SK-N-SH (cell line): ENCODE data around the gene FSHR. TPM values are rescaled to one million over a fixed set of nuclear protein-coding genes. Genes with fewer than 3 reads are reported as not detected.

Experiments
- CTCF ChIA-PET: fragments of 300-600, 350-600 bp; formaldehyde crosslinking; extraction: SDS; loops from one replicate; lab custom pipeline; 2021; lab: Yijun Ruan, JAX
- POLR2A ChIA-PET: fragments of 350-600 bp; sonication (Branson Sonifier 250); formaldehyde crosslinking; extraction: SDS; loops from one replicate; lab custom pipeline; 2020; ENCODE audit warnings: antibody characterized with exemption, inconsistent platforms; lab: Yijun Ruan, JAX
- DNase-seq: peaks from one replicate; pipeline ENCODE4 v3.0.0; 2012
- H2AFZ ChIP-seq: fragments of 200-600 bp; sonication (generic); 2 replicates; pipeline ENCODE4 v1.8.1; 2016; ENCODE audit warnings: antibody characterized with exemption, mild to moderate bottlenecking, low read depth
- H3F3A ChIP-seq: fragments of 200-600 bp; sonication (generic); replicated peaks from 2 replicates; pipeline ENCODE3; 2016; ENCODE audit warnings: antibody characterized with exemption, mild to moderate bottlenecking; ENCODE audit not compliant: insufficient read depth
- H3K27ac ChIP-seq, 2 experiments: fragments of 200-500 bp in 1 of 2; fragments of 200-600 bp in 1 of 2; sonication (Bioruptor generic) in 1 of 2; sonication (generic), shearing (Covaris generic) in 1 of 2; 2 replicates each; pipeline versions ENCODE4 v1.5.1 to v1.6.1; 2014 to 2016; ENCODE audit warnings: low read depth in 2 of 2, inconsistent platforms in 1 of 2, low read length in 1 of 2, mild to moderate bottlenecking in 1 of 2, mixed read lengths in 1 of 2
- H3K27me3 ChIP-seq: fragments of 200-600 bp; sonication (generic), shearing (Covaris generic); 2 replicates; pipeline ENCODE4 v1.6.1; 2016; ENCODE audit warnings: mixed run types; ENCODE audit not compliant: insufficient read depth
- H3K36me3 ChIP-seq, 2 experiments: fragments of 200-500 bp in 1 of 2; fragments of 200-600 bp in 1 of 2; sonication (Bioruptor generic) in 1 of 2; sonication (generic) in 1 of 2; replicated peaks in 1 of 2; 2 replicates each; pipeline versions ENCODE3 to v1.5.1; 2014 to 2016; ENCODE audit warnings: low read length in 1 of 2, mild to moderate bottlenecking in 1 of 2; ENCODE audit not compliant: insufficient read depth in 2 of 2, control insufficient read depth in 1 of 2
- H3K4me1 ChIP-seq, 2 experiments: fragments of 200-500 bp in 1 of 2; fragments of 200-600 bp in 1 of 2; sonication (Bioruptor generic) in 1 of 2; sonication (generic), shearing (Covaris generic) in 1 of 2; 2 replicates each; pipeline versions ENCODE4 v1.5.1 to v1.6.1; 2014 to 2016; ENCODE audit warnings: low read depth in 1 of 2, low read length in 1 of 2, mixed run types in 1 of 2; ENCODE audit not compliant: insufficient read depth in 2 of 2, control insufficient read depth in 1 of 2
- H3K4me2 ChIP-seq: fragments of 200-600 bp; sonication (generic), shearing (Covaris generic); 2 replicates; pipeline ENCODE4 v1.6.1; 2017; ENCODE audit warnings: mixed run types
- H3K4me3 ChIP-seq, 2 experiments: fragments of 200-500 bp in 1 of 2; fragments of 200-600 bp in 1 of 2; sonication (Bioruptor generic) in 1 of 2; sonication (generic), shearing (Covaris generic) in 1 of 2; 2 replicates each; pipeline versions ENCODE4 v1.5.1 to v1.8.1; 2014 to 2016; ENCODE audit warnings: low read depth in 2 of 2, inconsistent platforms in 1 of 2, low read length in 1 of 2, mild to moderate bottlenecking in 1 of 2, mixed read lengths in 1 of 2, moderate library complexity in 1 of 2
- H3K79me2 ChIP-seq: fragments of 200-600 bp; sonication (generic); 2 replicates; pipeline ENCODE4 v1.8.1; 2017; ENCODE audit warnings: mild to moderate bottlenecking; ENCODE audit not compliant: insufficient read depth
- H3K9ac ChIP-seq: fragments of 200-600 bp; sonication (generic); 2 replicates; pipeline ENCODE4 v1.6.1; 2017; ENCODE audit warnings: mixed run types
- H3K9me2 ChIP-seq: fragments of 200-600 bp; sonication (generic); 2 replicates; pipeline ENCODE4 v1.6.1; 2017; ENCODE audit warnings: mixed run types
- H3K9me3 ChIP-seq: fragments of 200-600 bp; sonication (generic); 2 replicates; pipeline ENCODE4 v1.6.1; 2017; ENCODE audit warnings: mixed run types, mild to moderate bottlenecking, moderate library complexity
- H4K20me1 ChIP-seq: fragments of 200-600 bp; sonication (generic); 2 replicates; pipeline ENCODE4 v1.6.1; 2017; ENCODE audit warnings: mild to moderate bottlenecking, mixed run types; ENCODE audit not compliant: insufficient read depth
- CHD2 ChIP-seq: fragments of 150-350 bp; IDR thresholded peaks from 2 replicates; pipeline ENCODE4 v1.6.1; 2018; ENCODE audit warnings: low read length; ENCODE audit not compliant: partially characterized antibody
- EP300 ChIP-seq, 2 experiments: IDR thresholded peaks; 2 replicates each; pipeline versions ENCODE4 v1.4.0 to v1.6.1; 2012; ENCODE audit warnings: borderline replicate concordance in 1 of 2, low read depth in 1 of 2, low read length in 1 of 2
- EZH2phosphoT487 ChIP-seq: fragments of 200-600 bp; sonication (generic); IDR thresholded peaks from 2 replicates; pipeline ENCODE4 v1.6.1; 2017; ENCODE audit warnings: low read depth, mixed run types, mild to moderate bottlenecking, antibody characterized with exemption, moderate library complexity, borderline replicate concordance
- FOSL2 ChIP-seq: IDR thresholded peaks from 2 replicates; pipeline ENCODE4 v1.4.0; 2012; ENCODE audit warnings: low read depth, mild to moderate bottlenecking, moderate library complexity, borderline replicate concordance
- FOXM1 ChIP-seq: IDR thresholded peaks from 2 replicates; pipeline ENCODE4 v1.4.0; 2012; ENCODE audit warnings: low read depth, mild to moderate bottlenecking
- GATA2 ChIP-seq: sonication (generic); formaldehyde crosslinking; IDR thresholded peaks from 2 replicates; pipeline ENCODE4 v1.5.0; 2020; ENCODE audit warnings: mild to moderate bottlenecking, missing genetic modification reagents
- JUND ChIP-seq: IDR thresholded peaks from 2 replicates; pipeline ENCODE4 v1.4.0; 2012
- MEF2A ChIP-seq: IDR thresholded peaks from 2 replicates; pipeline ENCODE4 v1.4.0; 2012; ENCODE audit warnings: low read depth, borderline replicate concordance
- MXI1 ChIP-seq: IDR thresholded peaks from 2 replicates; pipeline ENCODE4 v1.6.1; 2012; ENCODE audit warnings: mild to moderate bottlenecking, low read depth, low read length, improper control_type of control experiment
- NRF1 ChIP-seq: IDR thresholded peaks from 2 replicates; pipeline ENCODE4 v1.6.1; 2012; ENCODE audit warnings: low read depth, mild to moderate bottlenecking, low read length
- RFX5 ChIP-seq: IDR thresholded peaks from 2 replicates; pipeline ENCODE4 v1.6.1; 2012; ENCODE audit warnings: mild to moderate bottlenecking, improper control_type of control experiment, low read length
- RXRA ChIP-seq: IDR thresholded peaks from 2 replicates; pipeline ENCODE4 v1.4.0; 2012; ENCODE audit warnings: low read depth, mild to moderate bottlenecking, borderline replicate concordance
- SMC3 ChIP-seq: IDR thresholded peaks from 2 replicates; pipeline ENCODE4 v1.6.1; 2012; ENCODE audit warnings: low read depth, low read length, improper control_type of control experiment
- YY1 ChIP-seq: IDR thresholded peaks from 2 replicates; pipeline ENCODE4 v1.4.0; 2012; ENCODE audit warnings: low read depth, mild to moderate bottlenecking
- WGBS: methylation state at CpG from one replicate; pipeline ENCODE4 v1.1.6; 2017; ENCODE audit warnings: low lambda C conversion rate; 5-methylcytosine and 5-hydroxymethylcytosine counted together
- polyA plus RNA-seq, 3 experiments: library from polyadenylated mRNA; depleted of rRNA; stranded (reverse); fragments of >200 nt; gene quantifications; 2 replicates each; pipeline ENCODE4 v1.2.3, GENCODE V29; 2012
- TF ChIP-seq, protein P1 (sequence below): IDR thresholded peaks from 2 replicates; pipeline ENCODE4 v1.4.0; 2012; ENCODE audit warnings: low read depth
- TF ChIP-seq, protein P2 (sequence below): IDR thresholded peaks from 2 replicates; pipeline ENCODE4; 2012
- TF ChIP-seq, protein P3 (sequence below): IDR thresholded peaks from 2 replicates; pipeline ENCODE4 v1.4.0; 2012; ENCODE audit warnings: low read depth, borderline replicate concordance
- TF ChIP-seq, protein P4 (sequence below): IDR thresholded peaks from 2 replicates; pipeline ENCODE4 v1.6.1; 2012; ENCODE audit warnings: mild to moderate bottlenecking, low read depth, low read length, moderate library complexity

Gene FSHR
- polyA plus RNA-seq, 1 of the 3 experiments (the other 2 are of a cell fraction) = not detected

DNA sequence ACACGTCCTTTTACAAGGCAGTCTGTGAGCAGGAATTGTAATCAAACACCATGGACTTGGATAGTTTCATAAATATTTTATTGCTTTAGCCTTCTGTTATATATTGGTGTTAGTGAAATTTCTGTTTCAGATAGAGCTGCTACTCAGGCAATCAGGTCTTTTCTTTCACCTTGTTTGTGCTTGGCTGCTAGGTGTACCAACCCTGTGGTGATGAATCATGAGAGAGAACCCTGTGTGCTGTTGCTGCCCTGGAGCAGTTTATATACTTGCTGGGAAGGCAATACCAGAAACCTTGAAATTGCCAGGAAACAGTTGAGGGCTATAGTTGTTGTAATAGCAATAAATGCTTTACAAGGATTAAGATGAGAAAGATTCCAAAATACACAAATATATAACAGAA, 84.5 kb downstream of the FSHR start:
- Histone ChIP-seq H4K20me1 (no peaks in the 10 kb centered on the region), H3K79me2 (no peaks in the 10 kb centered on the region), H3F3A (no peaks in the 10 kb centered on the region), H3K9me3 (no peaks in the 10 kb centered on the region; the same call in 1 of the 2 replicates), H3K36me3 (no peaks in the 10 kb centered on the region), H3K27me3 (no peaks in the 10 kb centered on the region), H3K27ac (no peak overlapping the region), H3K4me3 (no peak overlapping the region), H3K9ac (no peak overlapping the region), H3K4me2 (no peak overlapping the region), H3K4me1 (no peaks in the 10 kb centered on the region), H2AFZ (no peak overlapping the region), H3K9me2 (no peaks in the 10 kb centered on the region)
- CTCF ChIA-PET = interaction anchor here (0.5 kb wide), 1 partner anchor 1207 kb away, joined by 3 read pairs; no protein-coding TSS in a partner anchor
- DNase-seq = no peak
- WGBS = 4% methylated on average over 1 of the region's 1 CpG
- POLR2A ChIA-PET = no interaction called here
- TF ChIP-seq FOSL2 = no peak
- no peak for TF ChIP-seq RXRA
- TF ChIP-seq SMC3 = no peak
- TF ChIP-seq, protein P1, sequence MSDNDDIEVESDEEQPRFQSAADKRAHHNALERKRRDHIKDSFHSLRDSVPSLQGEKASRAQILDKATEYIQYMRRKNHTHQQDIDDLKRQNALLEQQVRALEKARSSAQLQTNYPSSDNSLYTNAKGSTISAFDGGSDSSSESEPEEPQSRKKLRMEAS = no peak
- TF ChIP-seq EP300 (IDR thresholded peaks at IDR 0.05; ENCODE audit: borderline replicate concordance in 1 of 2, low read depth in 1 of 2, low read length in 1 of 2) = no peak
- no peak for TF ChIP-seq RFX5
- TF ChIP-seq GATA2 (CRISPR knock-in tag) = no peak
- TF ChIP-seq, protein P2, sequence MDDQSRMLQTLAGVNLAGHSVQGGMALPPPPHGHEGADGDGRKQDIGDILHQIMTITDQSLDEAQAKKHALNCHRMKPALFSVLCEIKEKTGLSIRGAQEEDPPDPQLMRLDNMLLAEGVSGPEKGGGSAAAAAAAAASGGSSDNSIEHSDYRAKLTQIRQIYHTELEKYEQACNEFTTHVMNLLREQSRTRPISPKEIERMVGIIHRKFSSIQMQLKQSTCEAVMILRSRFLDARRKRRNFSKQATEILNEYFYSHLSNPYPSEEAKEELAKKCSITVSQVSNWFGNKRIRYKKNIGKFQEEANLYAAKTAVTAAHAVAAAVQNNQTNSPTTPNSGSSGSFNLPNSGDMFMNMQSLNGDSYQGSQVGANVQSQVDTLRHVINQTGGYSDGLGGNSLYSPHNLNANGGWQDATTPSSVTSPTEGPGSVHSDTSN = no peak
- TF ChIP-seq, protein P3, sequence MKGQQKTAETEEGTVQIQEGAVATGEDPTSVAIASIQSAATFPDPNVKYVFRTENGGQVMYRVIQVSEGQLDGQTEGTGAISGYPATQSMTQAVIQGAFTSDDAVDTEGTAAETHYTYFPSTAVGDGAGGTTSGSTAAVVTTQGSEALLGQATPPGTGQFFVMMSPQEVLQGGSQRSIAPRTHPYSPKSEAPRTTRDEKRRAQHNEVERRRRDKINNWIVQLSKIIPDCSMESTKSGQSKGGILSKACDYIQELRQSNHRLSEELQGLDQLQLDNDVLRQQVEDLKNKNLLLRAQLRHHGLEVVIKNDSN = no peak
- no peak for TF ChIP-seq MEF2A
- no peak for TF ChIP-seq FOXM1
- TF ChIP-seq MXI1 = no peak
- no peak for TF ChIP-seq NRF1
- TF ChIP-seq, protein P4, sequence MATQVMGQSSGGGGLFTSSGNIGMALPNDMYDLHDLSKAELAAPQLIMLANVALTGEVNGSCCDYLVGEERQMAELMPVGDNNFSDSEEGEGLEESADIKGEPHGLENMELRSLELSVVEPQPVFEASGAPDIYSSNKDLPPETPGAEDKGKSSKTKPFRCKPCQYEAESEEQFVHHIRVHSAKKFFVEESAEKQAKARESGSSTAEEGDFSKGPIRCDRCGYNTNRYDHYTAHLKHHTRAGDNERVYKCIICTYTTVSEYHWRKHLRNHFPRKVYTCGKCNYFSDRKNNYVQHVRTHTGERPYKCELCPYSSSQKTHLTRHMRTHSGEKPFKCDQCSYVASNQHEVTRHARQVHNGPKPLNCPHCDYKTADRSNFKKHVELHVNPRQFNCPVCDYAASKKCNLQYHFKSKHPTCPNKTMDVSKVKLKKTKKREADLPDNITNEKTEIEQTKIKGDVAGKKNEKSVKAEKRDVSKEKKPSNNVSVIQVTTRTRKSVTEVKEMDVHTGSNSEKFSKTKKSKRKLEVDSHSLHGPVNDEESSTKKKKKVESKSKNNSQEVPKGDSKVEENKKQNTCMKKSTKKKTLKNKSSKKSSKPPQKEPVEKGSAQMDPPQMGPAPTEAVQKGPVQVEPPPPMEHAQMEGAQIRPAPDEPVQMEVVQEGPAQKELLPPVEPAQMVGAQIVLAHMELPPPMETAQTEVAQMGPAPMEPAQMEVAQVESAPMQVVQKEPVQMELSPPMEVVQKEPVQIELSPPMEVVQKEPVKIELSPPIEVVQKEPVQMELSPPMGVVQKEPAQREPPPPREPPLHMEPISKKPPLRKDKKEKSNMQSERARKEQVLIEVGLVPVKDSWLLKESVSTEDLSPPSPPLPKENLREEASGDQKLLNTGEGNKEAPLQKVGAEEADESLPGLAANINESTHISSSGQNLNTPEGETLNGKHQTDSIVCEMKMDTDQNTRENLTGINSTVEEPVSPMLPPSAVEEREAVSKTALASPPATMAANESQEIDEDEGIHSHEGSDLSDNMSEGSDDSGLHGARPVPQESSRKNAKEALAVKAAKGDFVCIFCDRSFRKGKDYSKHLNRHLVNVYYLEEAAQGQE = no peak
- TF ChIP-seq EZH2phosphoT487 = no peak
- no peak for TF ChIP-seq JUND
- TF ChIP-seq CHD2 = no peak
- TF ChIP-seq YY1 = no peak
